Neural progenitor cell (in vitro differentiated cells): ENCODE data around the gene TRMT44.

ENCODE experiments used
- CTCF ChIP-seq: fragments of 200-600 bp; sonication (generic); IDR thresholded peaks from 2 replicates; pipeline ENCODE4 v1.5.1; 2017; ENCODE audit warnings: antibody characterized with exemption, mild to moderate bottlenecking
- EZH2phosphoT487 ChIP-seq: fragments of 200-600 bp; sonication (generic); IDR thresholded peaks from 2 replicates; pipeline ENCODE4 v1.6.1; 2017; ENCODE audit warnings: antibody characterized with exemption

GRCh38 chr4:8412288-8412687 lies 28.3 kb upstream of the TRMT44 start:
- TF ChIP-seq CTCF (no peak), EZH2phosphoT487 (no peak)
